GM10266 (cell line): Measurements from ENCODE around the gene CHRNA7.

ENCODE experiments used
- DNase-seq: peaks from one replicate; pipeline ENCODE4 v3.0.0; 2012; ENCODE audit errors: extremely low spot score
- TF ChIP-seq, protein P1 (sequence below): IDR thresholded peaks from 2 replicates; pipeline ENCODE4 v1.5.1; 2012; ENCODE audit warnings: mild to moderate bottlenecking, low read depth; ENCODE audit not compliant: control insufficient read depth, insufficient read depth; ENCODE audit errors: missing control alignments

Gene CHRNA7

DNA sequence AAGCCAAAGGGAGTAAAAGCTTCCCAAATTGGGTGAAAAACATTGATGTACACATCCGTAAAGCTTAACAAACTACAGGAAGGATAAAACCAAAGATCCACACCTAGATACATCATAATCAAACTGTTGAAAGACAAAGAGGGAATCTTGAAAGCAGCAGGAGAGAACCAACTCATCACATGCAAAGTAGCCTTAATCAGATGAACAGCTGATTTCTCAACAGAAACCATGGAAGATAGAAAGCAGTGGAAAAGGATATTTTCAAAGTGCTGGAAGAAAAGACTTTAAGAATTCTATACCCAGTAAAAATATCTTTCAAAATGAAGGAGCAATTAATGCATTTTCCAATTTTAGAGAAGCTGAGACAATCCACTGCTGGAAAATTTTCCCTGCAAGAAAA, 36.8 kb downstream of the CHRNA7 start:
- no peak for DNase-seq
- TF ChIP-seq, protein P1, sequence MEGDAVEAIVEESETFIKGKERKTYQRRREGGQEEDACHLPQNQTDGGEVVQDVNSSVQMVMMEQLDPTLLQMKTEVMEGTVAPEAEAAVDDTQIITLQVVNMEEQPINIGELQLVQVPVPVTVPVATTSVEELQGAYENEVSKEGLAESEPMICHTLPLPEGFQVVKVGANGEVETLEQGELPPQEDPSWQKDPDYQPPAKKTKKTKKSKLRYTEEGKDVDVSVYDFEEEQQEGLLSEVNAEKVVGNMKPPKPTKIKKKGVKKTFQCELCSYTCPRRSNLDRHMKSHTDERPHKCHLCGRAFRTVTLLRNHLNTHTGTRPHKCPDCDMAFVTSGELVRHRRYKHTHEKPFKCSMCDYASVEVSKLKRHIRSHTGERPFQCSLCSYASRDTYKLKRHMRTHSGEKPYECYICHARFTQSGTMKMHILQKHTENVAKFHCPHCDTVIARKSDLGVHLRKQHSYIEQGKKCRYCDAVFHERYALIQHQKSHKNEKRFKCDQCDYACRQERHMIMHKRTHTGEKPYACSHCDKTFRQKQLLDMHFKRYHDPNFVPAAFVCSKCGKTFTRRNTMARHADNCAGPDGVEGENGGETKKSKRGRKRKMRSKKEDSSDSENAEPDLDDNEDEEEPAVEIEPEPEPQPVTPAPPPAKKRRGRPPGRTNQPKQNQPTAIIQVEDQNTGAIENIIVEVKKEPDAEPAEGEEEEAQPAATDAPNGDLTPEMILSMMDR, result no peak

DNA sequence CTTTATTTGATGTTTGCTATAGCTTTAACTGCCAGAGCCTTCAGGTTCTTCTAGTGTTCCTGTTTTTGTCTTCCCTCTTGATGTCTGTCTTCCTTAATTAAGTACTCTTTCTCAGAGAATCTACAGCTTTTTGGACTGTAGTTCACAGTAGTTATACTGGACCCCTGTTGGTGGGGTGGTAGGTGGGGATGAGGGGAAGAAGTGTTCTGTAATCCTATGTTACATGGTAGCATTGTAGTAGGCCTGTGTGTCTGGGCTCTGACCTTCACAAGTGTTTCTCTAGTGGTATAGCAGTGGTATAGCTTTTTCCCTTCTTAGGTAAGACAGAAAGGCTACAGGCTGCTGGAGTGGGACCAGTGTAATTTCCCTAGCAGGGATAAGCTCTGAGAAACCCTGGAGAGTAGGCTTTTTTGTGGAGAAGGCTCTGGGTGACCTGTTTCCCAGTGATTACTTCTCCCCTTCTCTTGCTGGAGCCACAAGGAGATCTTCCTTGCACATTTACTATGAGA, 59.6 kb downstream of the CHRNA7 start:
- TF ChIP-seq, protein P1, result no peak
- no peak for DNase-seq

DNA sequence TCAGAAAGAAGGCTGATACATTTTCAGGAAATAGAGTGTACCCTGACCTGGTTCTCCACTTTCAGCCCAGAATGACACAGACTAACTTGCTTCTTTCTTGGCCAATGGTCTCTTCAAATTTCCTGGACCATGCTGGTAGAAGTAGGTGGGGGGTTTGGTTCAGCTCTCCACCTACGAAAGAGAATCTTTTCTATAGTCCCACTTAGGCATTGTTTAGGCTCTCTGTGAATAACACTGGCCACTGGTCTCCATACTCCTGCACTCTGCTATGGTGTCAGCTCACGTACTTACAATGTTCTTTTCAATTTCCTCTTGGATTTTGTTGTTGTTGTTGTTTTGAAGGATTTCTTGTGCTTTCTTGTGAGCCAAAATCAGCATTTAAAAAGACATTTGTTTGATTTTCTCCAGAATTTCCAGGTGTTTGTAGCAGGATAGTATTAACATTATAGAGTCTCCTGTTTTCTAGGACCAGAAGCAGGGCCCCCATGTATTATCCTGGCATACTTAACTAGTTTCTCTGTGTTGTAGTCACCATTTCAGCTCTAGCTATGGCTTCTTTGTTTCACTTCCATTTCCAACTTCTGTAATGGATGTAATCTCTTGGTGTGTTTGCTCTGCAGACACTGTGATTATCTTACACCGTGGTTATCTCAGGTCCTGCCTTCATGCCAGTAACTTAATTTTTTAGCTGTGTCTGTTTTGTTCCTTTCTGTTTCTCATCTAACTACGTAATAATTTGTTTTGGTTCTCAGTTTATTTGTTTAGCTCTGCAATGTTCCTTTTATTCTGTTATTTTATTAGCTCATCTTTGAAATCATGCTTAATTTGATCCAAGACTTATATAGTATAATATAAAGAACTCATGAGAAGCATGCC, 61.4 kb downstream of the CHRNA7 start:
- TF ChIP-seq, protein P1, result no peak
- DNase-seq, result no peak

DNA sequence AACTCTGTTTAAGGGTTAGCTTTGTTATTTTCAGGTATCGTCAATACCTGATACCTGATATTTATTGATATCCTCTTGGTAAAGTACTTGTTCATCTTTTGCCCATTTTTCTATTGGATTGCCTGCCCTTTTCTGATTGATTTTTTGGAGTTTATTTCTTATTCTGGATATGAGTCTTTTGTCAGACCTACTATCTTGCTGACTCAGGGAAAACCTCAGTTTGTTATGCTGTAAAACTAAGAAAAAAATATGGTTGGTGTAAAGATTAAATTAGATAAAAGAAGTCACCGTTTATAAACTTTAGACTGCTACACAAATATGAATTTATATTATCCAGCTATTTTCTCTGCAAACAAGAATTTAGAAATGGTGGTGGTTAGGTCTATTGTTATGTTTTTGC, 65.9 kb downstream of the CHRNA7 start:
- no peak for DNase-seq
- TF ChIP-seq, protein P1, result no peak

DNA sequence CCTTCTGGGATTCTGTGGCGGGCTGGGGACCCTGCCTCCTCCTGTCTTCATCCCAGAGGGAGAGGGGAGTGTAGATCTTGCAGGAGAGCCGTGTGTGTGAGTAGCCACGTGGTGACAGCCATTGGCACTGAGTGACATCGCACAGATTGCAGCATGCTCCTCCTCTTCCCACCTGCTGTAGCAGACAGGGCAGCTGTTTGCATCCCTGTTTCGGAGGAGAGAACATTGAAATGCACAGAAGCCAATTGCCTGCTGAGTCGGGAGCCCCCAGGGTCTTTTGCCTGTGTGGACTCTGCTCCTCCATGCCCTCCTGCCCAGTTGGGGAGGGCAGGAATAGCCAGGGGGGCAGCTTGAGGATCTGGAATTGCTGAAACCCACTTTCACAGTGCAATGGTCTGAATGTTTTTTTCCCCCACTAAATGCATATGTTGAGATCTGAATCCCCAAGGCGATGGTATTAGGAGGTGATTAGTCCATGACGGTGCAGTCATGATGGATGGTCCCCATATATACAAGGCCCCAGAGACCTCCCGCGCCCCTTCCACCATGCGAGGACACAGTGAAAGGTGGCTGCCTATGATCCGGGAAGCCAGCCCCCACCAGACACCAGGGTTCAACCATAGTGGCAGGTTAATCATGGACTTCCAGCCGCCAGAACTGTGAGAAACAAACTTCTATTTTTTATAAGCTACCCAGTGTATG, 66.8 kb downstream of the CHRNA7 start:
- DNase-seq, result no peak

DNA sequence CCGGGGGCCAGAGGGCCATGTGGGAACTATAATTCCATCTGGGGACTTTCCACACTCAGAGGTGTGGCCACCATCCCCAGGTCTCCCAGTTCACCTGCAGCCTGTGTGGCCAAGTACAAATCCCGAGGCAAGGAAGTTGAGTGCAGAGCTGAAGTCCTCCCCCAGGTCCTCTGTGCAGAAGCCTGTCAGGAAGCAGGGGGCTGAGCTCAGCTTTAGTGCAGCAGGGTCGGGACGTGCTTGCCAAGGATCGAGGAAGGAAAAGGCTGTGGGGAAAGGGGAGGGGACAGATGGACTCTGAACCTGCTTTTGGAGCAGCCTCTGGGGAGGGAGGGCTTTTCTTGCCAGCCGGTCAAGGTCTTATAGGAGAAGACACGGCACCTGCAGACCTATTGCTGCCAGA, 67.7 kb downstream of the CHRNA7 start:
- TF ChIP-seq, protein P1, result no peak
- DNase-seq, result no peak

More for the DNA sequence above, 66.8 kb downstream of the CHRNA7 start:
- TF ChIP-seq, protein P1, result no peak
